BJ (cell line): ENCODE data around the gene SECISBP2L. TPM values are rescaled to one million over a fixed set of nuclear protein-coding genes. Genes with fewer than 3 reads are reported as not detected.

Source experiments
- CTCF ChIA-PET: fragments of 350-600 bp; formaldehyde crosslinking; extraction: SDS; loops from one replicate; lab custom pipeline; 2021; ENCODE audit warnings: antibody characterized with exemption, inconsistent platforms; lab: Yijun Ruan, JAX
- POLR2A ChIA-PET: fragments of 300-600 bp; sonication (Branson Sonifier 250); formaldehyde crosslinking; extraction: SDS; loops from one replicate; lab custom pipeline; 2021; ENCODE audit warnings: antibody characterized with exemption; lab: Charles Lee
- DNase-seq: peaks from one replicate; pipeline ENCODE4 v3.0.0-alpha.2; 2011; ENCODE audit warnings: low read depth
- H3K27me3 ChIP-seq: 2 replicates; pipeline ENCODE4 v1.6.0; 2011; ENCODE audit warnings: low read length; ENCODE audit not compliant: control insufficient read depth, insufficient read depth
- H3K36me3 ChIP-seq: 2 replicates; pipeline ENCODE4 v1.5.1; 2011; ENCODE audit warnings: low read length; ENCODE audit not compliant: control insufficient read depth, insufficient read depth
- H3K4me3 ChIP-seq: 2 replicates; pipeline ENCODE4 v1.5.1; 2011; ENCODE audit warnings: low read depth, mild to moderate bottlenecking, control low read depth, low read length
- polyA plus RNA-seq: library from polyadenylated mRNA; depleted of rRNA; stranded (reverse); fragments of >200 nt; gene quantifications from 2 replicates; pipeline ENCODE4 v1.2.3, GENCODE V29; 2011
- TF ChIP-seq, protein P1 (sequence below): IDR thresholded peaks from 2 replicates; pipeline ENCODE4 v1.5.1; 2011; ENCODE audit warnings: low read depth, mild to moderate bottlenecking, control low read depth, inconsistent platforms, low read length, moderate library complexity; ENCODE audit not compliant: insufficient read depth

The SECISBP2L gene
- polyA plus RNA-seq, 1 experiment = 23.8 TPM

DNA sequence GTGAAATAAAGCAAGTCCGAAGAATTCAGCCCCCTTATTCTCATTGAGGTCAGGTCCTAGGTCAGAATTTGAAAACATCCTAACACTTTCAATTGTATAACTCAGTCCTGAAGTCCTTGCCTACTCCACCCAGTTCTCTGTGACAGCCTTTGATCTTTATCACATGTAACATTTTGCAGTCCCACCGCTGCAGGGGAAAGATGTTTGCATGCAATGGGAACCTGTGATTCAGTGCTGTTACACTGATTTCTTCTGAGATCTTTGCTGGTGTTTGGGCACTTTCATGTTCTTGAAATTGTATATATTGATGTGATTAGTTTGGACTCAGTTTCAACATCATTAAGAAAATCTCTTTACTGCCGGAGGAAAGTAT lies 18.0 kb upstream of the SECISBP2L start:
- DNase-seq = no peak
- TF ChIP-seq, protein P1, sequence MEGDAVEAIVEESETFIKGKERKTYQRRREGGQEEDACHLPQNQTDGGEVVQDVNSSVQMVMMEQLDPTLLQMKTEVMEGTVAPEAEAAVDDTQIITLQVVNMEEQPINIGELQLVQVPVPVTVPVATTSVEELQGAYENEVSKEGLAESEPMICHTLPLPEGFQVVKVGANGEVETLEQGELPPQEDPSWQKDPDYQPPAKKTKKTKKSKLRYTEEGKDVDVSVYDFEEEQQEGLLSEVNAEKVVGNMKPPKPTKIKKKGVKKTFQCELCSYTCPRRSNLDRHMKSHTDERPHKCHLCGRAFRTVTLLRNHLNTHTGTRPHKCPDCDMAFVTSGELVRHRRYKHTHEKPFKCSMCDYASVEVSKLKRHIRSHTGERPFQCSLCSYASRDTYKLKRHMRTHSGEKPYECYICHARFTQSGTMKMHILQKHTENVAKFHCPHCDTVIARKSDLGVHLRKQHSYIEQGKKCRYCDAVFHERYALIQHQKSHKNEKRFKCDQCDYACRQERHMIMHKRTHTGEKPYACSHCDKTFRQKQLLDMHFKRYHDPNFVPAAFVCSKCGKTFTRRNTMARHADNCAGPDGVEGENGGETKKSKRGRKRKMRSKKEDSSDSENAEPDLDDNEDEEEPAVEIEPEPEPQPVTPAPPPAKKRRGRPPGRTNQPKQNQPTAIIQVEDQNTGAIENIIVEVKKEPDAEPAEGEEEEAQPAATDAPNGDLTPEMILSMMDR = no peak
- POLR2A ChIA-PET = no interaction called here
- H3K36me3 ChIP-seq = no peaks in the 10 kb centered on the region
- CTCF ChIA-PET = no interaction called here
- H3K27me3 ChIP-seq = no peaks in the 10 kb centered on the region
- no peak overlapping the region for H3K4me3 ChIP-seq

DNA sequence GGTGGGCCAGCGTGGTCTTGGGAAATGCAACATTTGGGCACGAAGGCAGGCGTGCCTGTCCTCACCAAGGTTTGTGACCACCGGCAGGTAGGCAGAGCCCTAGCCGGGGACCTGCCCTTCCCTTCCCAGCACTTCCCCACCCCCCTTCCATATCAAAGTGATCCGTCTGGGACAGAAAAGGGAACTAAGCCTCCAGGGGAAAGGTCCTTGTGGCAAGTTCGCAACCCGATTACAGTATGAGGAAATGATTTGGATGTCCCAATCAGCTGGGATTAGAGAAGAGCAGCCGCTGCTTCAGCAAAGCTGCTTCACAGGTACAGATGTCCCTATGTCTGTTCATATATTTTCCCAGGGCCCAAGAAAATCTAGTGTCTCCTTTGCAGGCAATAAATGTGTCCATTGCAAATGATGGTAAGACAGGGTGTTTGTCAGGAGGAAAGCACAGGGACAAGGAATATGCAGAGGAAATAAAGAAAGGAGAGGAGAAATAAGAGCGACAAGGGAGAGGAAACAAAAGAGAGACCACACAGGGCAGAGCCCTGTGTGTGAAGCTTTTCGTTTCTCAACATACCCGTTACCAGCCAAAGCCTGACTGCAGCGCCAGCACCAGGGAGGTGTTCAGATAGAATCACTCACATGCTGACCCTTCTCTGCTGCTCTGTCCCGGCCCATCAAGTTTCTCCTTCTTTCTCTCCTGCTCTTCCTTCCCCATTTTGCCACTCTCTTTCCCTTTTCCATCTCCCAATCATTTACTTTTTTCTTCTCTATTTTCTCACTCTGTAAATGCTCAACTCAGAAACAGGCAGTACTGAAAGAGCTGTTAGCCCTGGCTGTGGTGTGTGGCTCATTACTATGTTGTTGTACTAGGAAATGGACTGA lies 17.4 kb upstream of the SECISBP2L start:
- ChIA-PET POLR2A (no interaction called here), CTCF (interaction anchor here (1.7 kb wide), 1 partner anchor 82 kb away, joined by 3 read pairs; no protein-coding TSS in a partner anchor)
- no peak for DNase-seq
- TF ChIP-seq, protein P1 = no peak
- Histone ChIP-seq H3K36me3 (no peaks in the 10 kb centered on the region), H3K4me3 (no peak overlapping the region), H3K27me3 (no peaks in the 10 kb centered on the region)

DNA sequence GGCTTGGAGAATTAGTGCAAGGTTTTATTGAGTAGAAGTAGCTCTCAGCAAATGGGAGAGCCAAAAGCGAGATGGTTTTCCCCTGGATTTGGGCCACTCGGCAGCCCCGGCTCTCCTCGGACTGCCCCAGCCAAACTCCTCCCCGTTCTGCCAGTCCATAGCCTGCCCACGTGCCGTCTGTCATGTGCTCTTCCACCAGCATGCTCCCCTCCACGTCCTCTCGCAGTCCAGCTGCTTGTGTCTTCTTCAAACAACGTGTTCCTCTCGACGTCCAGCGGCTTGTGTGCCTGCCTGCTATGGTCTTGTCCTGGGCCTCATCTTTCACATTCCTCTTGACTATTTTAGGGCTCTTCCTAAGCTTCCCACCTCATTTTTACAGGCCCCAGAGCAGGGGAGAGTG lies 16.7 kb upstream of the SECISBP2L start:
- TF ChIP-seq, protein P1 = no peak
- H3K27me3 ChIP-seq = no peaks in the 10 kb centered on the region
- H3K4me3 ChIP-seq = no peak overlapping the region
- H3K36me3 ChIP-seq = no peaks in the 10 kb centered on the region
- CTCF ChIA-PET = interaction anchor here (1.7 kb wide), 1 partner anchor 83 kb away, joined by 3 read pairs; no protein-coding TSS in a partner anchor
- no peak for DNase-seq
- POLR2A ChIA-PET = no interaction called here

DNA sequence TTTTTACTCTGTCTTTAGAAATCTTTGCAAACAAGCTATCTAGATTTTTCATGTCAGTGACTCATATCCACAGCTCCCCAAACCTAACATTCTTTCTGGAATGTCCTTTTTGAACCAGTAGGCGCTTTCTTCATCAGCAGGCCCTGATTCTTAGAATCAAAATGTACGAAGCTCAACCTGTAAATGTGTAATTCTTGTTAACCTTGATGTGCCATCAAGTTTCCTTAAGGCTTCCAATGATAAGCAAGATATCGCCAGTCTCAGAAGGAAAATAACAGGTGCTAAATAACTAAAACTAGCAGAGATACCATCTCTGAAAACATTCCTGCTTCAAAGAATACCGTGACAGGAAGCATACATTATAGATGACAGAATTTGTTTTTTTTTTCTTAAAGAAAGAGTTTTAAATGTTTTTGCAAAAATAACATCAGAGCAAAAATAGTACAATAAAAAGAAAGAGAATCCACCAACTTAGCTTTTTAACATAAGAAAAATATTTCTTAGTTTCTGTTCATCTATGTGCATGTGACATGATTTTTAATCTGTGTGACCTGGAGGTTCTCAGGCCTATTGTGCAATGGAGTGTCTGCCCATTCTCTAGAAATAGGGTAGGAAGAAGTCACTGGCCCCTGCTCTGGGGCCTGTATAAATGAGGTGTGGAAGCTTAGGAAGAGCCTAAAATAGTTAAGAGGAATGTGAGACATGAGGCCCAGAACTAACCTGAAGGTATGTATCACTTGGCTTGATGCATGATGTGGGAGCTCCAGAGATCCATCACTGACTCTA lies 14.7 kb upstream of the SECISBP2L start:
- Histone ChIP-seq H3K36me3 (no peaks in the 10 kb centered on the region), H3K4me3 (no peak overlapping the region), H3K27me3 (no peaks in the 10 kb centered on the region)
- CTCF ChIA-PET = interaction anchor here (0.6 to 1.0 kb wide), 5 partner anchors 13 to 382 kb away, joined by 3 to 6 read pairs (median 3); no protein-coding TSS in a partner anchor
- DNase-seq = no peak
- TF ChIP-seq, protein P1 = peak; percentile 5; the same call in 1 of the 2 replicates
- POLR2A ChIA-PET = interaction anchor here (0.6 kb wide), 1 partner anchor 706 kb away, joined by 3 read pairs; no protein-coding TSS in a partner anchor

DNA sequence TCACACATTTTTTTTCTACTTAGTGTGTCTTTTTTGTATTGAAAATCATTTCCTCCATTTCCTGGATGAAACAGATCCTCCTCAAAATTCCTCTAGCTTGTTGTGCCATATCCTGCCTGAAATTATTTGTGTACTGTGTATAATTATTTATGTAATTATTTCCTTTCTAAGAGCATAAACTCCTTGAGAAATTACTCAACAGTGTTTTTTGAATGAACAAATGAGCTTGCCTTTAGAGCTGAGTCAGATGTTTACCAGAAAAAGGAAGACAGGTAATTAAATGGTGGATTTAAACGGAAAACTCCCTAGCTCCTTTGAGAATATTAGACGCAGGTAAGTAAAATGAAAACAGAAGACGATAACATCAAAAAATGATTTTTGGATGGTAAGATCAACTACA lies 13.2 kb upstream of the SECISBP2L start:
- Histone ChIP-seq H3K27me3 (no peaks in the 10 kb centered on the region), H3K36me3 (no peaks in the 10 kb centered on the region), H3K4me3 (no peak overlapping the region)
- CTCF ChIA-PET = interaction anchor here (1.3 kb wide), 1 partner anchor 21 kb away, joined by 4 read pairs; no protein-coding TSS in a partner anchor
- TF ChIP-seq, protein P1 = no peak
- POLR2A ChIA-PET = no interaction called here
- DNase-seq = no peak
